Head of caudate nucleus (tissue), 42 donors: ENCODE results near the gene PTPN4.

Experiments
- DNase-seq, 42 donors: peaks; one replicate each; pipeline versions ENCODE4 v3.0.0 to v3.0.0-alpha.2; 2020 to 2021; ENCODE audit warnings: mixed read lengths in 7 of 42
- intact Hi-C: fragments of 100-400 bp; cut with DNase I; formaldehyde crosslinking; loops from one replicate; pipeline ENCODE4 v1.15.0; 2022

The PTPN4 gene

GRCh38 chr2:119756837-119757236 is 2.9 kb upstream of the PTPN4 start:
- DNase-seq, result peak in 31 of 42 donors; percentile 8 to 82 (median 42)
- intact Hi-C loops, result no loop called here

GRCh38 chr2:119758881-119759450 is 756 bp upstream of the PTPN4 start:
- intact Hi-C loops, result no loop called here
- peak in 16 of 42 donors; percentile 7 to 55 (median 26) for DNase-seq

DNA sequence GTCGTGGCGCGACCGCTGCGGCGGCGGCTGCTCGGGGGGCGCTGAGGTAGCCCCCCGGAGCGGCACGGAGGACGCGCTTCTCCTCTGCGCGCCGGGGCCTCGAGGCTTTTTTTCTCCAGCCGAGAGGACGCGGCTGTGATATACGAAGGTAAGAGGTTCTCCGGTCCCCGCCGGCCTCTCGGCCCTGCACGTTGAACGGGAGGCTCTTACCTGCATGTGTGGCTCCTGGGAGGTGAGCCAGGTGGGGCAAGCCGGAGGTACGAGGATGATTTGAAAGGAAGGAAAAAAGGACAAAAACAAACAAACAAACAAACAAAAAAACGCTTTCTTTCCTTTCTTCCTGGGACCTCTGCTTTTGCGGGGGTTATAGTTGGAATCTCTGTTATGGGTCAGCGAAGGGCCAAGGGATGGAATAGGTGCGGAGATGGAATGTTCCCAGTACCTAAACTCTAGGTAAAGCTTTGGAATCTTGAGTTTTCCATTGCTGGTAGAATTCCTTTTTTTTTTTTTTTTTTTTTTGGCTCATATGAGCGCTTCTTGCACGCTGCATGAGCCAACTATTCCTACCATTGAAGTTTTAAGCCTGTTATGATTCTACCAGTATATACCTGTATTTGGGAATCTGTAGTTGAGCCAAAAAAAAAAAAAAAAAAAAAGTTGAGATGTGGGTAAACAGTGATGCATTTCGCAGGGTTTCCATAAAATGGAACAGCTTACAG is 674 bp downstream of the PTPN4 start:
- peak in 19 of 42 donors; percentile 7 to 67 (median 31) for DNase-seq

DNA sequence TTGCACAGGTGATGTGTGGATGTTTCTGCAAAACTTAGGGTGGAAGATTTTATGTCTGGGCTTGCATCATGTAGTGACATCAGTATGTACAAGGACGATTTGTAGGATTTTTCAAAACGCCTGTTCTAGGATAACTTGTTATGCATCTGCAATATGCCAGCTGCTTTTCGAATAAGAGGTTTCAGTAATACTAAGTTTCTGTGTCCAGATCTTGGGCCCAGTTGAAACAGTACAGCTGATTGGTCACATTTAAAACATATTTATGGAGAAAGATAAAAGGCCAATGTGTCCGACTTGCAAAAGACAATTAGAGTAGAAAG is 1.2 kb downstream of the PTPN4 start:
- no peak for DNase-seq
- intact Hi-C loops, result no loop called here

More for the DNA sequence above, 674 bp downstream of the PTPN4 start:
- intact Hi-C loops, result no loop called here

DNA sequence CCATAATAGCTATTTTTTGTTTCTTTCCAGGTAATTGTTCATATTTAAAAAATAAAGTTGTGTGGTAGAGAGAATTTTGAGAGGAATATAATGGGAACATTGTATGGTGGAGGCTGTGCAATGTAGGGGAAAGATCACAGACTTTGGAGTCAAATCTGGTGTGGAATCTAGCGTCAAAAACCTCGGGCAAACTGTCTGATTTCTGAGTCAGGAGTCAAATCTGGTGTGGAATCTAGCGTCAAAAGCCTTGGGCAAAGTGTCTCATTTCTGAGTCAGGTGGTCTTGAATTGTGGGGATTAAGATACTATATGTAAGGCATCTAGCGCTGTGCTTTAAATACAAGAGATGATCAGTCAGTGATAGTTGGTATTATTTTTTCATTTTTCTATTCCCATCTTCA is 5.1 kb downstream of the PTPN4 start:
- DNase-seq, result no peak
- intact Hi-C loops, result no loop called here

GRCh38 chr2:119765433-119766002 is 5.8 kb downstream of the PTPN4 start:
- DNase-seq, result no peak
- intact Hi-C loops, result no loop called here

DNA sequence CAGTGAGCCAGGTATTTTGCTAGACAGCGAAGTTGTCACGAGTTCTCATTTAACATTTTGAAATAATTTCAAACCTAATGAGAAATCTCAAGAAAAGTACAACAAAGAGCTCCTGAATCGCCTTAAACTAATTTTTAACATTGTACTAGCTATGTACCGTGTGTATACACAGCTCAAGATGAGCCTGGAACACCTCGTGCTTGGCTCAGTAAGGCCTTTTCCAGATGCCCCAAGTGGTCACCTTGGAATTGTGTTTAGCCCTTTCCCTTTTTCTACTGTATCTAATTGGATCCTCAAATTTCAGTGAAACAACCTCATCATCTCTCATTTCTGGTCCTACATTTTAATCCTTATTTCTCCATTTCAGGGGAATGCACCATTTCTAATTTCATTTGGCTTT is 7.2 kb downstream of the PTPN4 start:
- DNase-seq, result no peak
- intact Hi-C loops, result no loop called here

GRCh38 chr2:119768742-119769141 is 9.0 kb downstream of the PTPN4 start:
- no peak for DNase-seq
- intact Hi-C loops, result no loop called here

GRCh38 chr2:119769645-119770044 is 9.9 kb downstream of the PTPN4 start:
- no peak for DNase-seq
- intact Hi-C loops, result no loop called here

- no peak for DNase-seq
- intact Hi-C loops, result no loop called here
Measured at GRCh38 chr2:119771331-119771730, 11.6 kb downstream of the PTPN4 start.

GRCh38 chr2:119772128-119772527 is 12.4 kb downstream of the PTPN4 start:
- no peak for DNase-seq
- intact Hi-C loops, result no loop called here

- no peak for DNase-seq
- intact Hi-C loops, result no loop called here
Measured at GRCh38 chr2:119772767-119773166, 13.0 kb downstream of the PTPN4 start.

- intact Hi-C loops, result no loop called here
- DNase-seq, result no peak
Measured at GRCh38 chr2:119774026-119774425, 14.3 kb downstream of the PTPN4 start.

DNA sequence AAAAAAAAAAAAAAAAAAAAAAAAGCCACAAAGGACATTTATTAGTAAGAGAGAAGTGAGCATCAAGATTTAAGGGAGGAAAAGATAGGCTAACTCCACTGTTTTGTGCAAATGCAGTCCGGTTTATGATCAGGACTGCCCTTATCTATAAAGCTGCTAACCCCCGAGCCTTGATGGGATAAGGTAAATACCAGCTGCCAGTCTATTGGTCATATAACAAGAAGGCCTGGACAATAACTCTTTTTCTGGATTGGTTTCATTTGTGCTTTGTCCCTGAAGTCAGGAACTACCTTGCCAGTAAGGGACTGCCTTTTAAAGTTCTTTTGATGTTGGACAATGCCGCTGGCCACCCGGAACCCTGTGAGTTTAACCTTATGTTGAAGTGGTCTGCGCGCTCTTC is 15.4 kb downstream of the PTPN4 start:
- intact Hi-C loops, result no loop called here
- no peak for DNase-seq

- DNase-seq, result no peak
- intact Hi-C loops, result no loop called here
Measured at GRCh38 chr2:119782308-119783027, 22.7 kb downstream of the PTPN4 start.

DNA sequence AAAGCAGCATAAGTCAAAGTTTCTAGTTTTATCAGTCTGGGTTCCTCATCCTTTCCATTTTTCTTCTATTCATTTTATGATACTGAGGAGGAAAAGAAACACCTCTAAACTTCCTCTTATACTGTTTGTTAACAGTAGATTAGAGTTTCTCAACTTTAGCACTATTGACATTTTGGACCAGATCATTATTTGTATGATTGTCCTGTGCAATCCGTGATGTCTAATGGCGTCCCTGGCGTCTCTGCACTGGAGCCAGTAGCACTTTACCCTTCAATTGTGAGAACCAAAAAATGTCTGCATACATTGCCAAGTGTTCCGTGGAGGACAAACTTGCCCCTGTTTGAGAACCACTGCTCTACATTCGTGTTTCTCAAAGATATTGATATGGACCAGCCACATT is 25.2 kb downstream of the PTPN4 start:
- DNase-seq, result no peak
- intact Hi-C loops, result no loop called here

DNA sequence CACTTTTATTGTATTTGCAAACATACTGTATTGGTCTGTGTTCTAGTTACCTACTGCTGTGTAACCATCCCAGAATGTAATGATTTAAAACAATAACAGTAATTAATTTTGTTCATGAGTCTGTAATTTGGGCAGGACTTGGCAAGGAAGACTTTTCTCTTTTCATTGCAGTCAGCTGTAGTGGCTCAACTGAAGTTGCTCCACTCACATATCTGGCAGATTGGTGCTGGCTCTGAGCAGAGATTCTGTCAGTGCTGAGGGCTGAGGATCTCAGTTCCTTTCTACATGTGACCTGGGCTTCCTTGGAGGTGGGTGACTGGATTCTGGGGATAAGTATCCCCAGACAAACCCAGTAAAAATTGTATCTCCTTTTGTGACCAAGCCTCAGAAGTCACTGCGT is 26.6 kb downstream of the PTPN4 start:
- no peak for DNase-seq
- intact Hi-C loops, result no loop called here

GRCh38 chr2:119788752-119789151 is 29.0 kb downstream of the PTPN4 start:
- intact Hi-C loops, result no loop called here

DNA sequence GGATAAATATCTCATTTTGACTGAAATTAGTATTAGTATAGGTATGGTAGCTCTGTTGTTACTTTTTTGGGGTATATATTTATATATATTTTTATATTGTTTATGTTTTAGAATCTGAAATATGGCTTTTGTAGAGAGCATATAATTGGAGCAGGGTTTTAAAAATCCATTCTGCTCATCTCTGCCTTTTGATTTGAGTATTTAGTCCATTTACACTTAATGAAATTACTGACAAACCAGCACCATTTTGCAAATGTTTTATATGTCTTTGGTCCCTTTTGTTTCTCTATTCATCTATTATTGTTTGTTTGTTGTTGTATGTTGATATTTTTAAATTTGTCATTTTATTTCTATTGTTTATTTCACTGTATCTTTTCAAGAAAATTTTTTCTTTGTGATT is 30.7 kb downstream of the PTPN4 start:
- no peak for DNase-seq
- intact Hi-C loops, result no loop called here

More at GRCh38 chr2:119788752-119789151, 29.0 kb downstream of the PTPN4 start:
- DNase-seq, result no peak

DNA sequence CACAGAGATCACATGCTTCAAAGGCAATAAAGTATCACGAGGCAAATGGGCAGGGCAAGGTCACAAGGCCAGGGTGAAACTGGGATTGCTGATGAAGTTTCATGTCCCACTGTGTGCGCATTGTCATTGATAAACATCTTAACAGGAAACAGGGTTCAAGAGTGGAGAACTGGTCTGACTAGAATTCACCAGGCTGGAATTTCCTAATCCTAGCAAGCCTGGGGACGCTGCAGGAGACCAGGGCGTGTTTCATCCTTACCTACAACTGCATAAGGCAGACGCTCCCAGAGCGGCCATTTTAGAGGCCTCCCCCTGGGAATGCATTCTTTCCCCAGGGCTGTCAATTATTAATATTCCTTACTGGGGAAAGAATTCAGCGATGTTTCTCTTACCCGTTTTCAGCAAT is 33.2 kb downstream of the PTPN4 start:
- no peak for DNase-seq
- intact Hi-C loops, result no loop called here
